ENCODE measurements around the gene DGAT2L6.

The DGAT2L6 gene

GRCh38 chrX:70166601-70167590 is 10.4 kb upstream of the DGAT2L6 start:
- peaks cover 0 to 10% (median 0%) of the 10 kb centered on the region in 4 donors for H3K4me1 ChIP-seq
- intact Hi-C loops (cut with DNase I; ENCODE audit: low total_unique reads): no loop called here
- TF ChIP-seq CTCF (IDR thresholded peaks at IDR 0.05): no peak
- H3K9me3 ChIP-seq: no peaks in the 10 kb centered on the region
- DNase-seq: no peak
- H3K27me3 ChIP-seq: no peaks in the 10 kb centered on the region
- H3K27ac ChIP-seq: no peak overlapping the region
- H3K36me3 ChIP-seq: peaks cover 0 to 3% (median 0%) of the 10 kb centered on the region in 3 donors
- H3K4me3 ChIP-seq: no peak overlapping the region

- Histone ChIP-seq H3K4me3 (peak overlapping the region; percentile 26 to 28), H3K9me3 (no peaks in the 10 kb centered on the region), H3K36me3 (no peaks in the 10 kb centered on the region), H3K4me1 (peaks cover 0 to 10% (median 0%) of the 10 kb centered on the region in 4 donors), H3K27ac (peak overlapping the region; percentile 37 to 65), H3K27me3 (no peaks in the 10 kb centered on the region)
- TF ChIP-seq CTCF (IDR thresholded peaks at IDR 0.05): no peak
- intact Hi-C loops (cut with DNase I; ENCODE audit: low total_unique reads): no loop called here
- peak in 1 of 2 donors; percentile 21 for DNase-seq
Measured at GRCh38 chrX:70168238-70169188, 8.8 kb upstream of the DGAT2L6 start.

- no peak overlapping the region for H3K4me3 ChIP-seq
- no peak for DNase-seq
- no peaks in the 10 kb centered on the region for H3K36me3 ChIP-seq
- no peaks in the 10 kb centered on the region for H3K27me3 ChIP-seq
- TF ChIP-seq CTCF (IDR thresholded peaks at IDR 0.05): no peak
- H3K9me3 ChIP-seq: no peaks in the 10 kb centered on the region
- H3K4me1 ChIP-seq: peaks cover 0 to 10% (median 0%) of the 10 kb centered on the region in 4 donors
- H3K27ac ChIP-seq: peak overlapping the region; percentile 37 to 65
- intact Hi-C loops (cut with DNase I; ENCODE audit: low total_unique reads): no loop called here
Measured at GRCh38 chrX:70169281-70169680, 8.0 kb upstream of the DGAT2L6 start.

- H3K27ac ChIP-seq: no peak overlapping the region
- H3K4me3 ChIP-seq: no peak overlapping the region
- no peaks in the 10 kb centered on the region for H3K36me3 ChIP-seq
- intact Hi-C loops (cut with DNase I; ENCODE audit: low total_unique reads): loop anchor here (5.0 kb wide), 1 partner anchor 271 kb away; the partner anchor contains the start of gene DLG3
- no peak for TF ChIP-seq CTCF (IDR thresholded peaks at IDR 0.05)
- no peak for DNase-seq
- peaks cover 0 to 10% (median 0%) of the 10 kb centered on the region in 4 donors for H3K4me1 ChIP-seq
- no peaks in the 10 kb centered on the region for H3K27me3 ChIP-seq
- no peaks in the 10 kb centered on the region for H3K9me3 ChIP-seq
Measured at GRCh38 chrX:70171624-70172023, 5.7 kb upstream of the DGAT2L6 start.

GRCh38 chrX:70172221-70172620 is 5.1 kb upstream of the DGAT2L6 start:
- no peaks in the 10 kb centered on the region for H3K36me3 ChIP-seq
- H3K4me3 ChIP-seq: no peak overlapping the region
- no peaks in the 10 kb centered on the region for H3K9me3 ChIP-seq
- no peaks in the 10 kb centered on the region for H3K27me3 ChIP-seq
- no peak for DNase-seq
- no peak overlapping the region for H3K27ac ChIP-seq
- intact Hi-C loops (cut with DNase I; ENCODE audit: low total_unique reads): loop anchor here (5.0 kb wide), 1 partner anchor 270 kb away; the partner anchor contains the start of gene DLG3
- H3K4me1 ChIP-seq: peaks cover 0 to 10% (median 0%) of the 10 kb centered on the region in 4 donors
- no peak for TF ChIP-seq CTCF (IDR thresholded peaks at IDR 0.05)
